Activated T-cell treated with anti-CD3 and anti-CD28 coated beads, Interleukin-2, amount 50 U/mL, for 24 hours (primary cell): ENCODE results near the gene KRTAP10-1.

Source experiments
- DNase-seq: peaks from one replicate; pipeline ENCODE4 v3.0.0-alpha.2; 2020
- H3K27ac Mint-ChIP-seq: 2 replicates; pipeline ENCODE4 v1.8.0; 2020; ENCODE audit warnings: mild to moderate bottlenecking, mixed read lengths
- H3K27me3 Mint-ChIP-seq: 2 replicates; pipeline ENCODE4 v1.8.0; 2020; ENCODE audit warnings: mixed read lengths
- H3K36me3 Mint-ChIP-seq: 2 replicates; pipeline ENCODE4 v1.8.0; 2020; ENCODE audit warnings: low read depth, mixed read lengths
- H3K4me1 Mint-ChIP-seq: 2 replicates; pipeline ENCODE4 v1.8.0; 2020; ENCODE audit warnings: low read depth, mixed read lengths
- H3K4me3 Mint-ChIP-seq: 2 replicates; pipeline ENCODE4 v1.8.0; 2020; ENCODE audit warnings: mild to moderate bottlenecking, moderate library complexity, mixed read lengths
- H3K9me3 Mint-ChIP-seq: 2 replicates; pipeline ENCODE4 v1.8.0; 2020; ENCODE audit warnings: mixed read lengths

KRTAP10-1 gene

GRCh38 chr21:44530903-44531605 is 8.9 kb downstream of the KRTAP10-1 start:
- H3K36me3 Mint-ChIP-seq = no peaks in the 10 kb centered on the region
- no peak overlapping the region for H3K27ac Mint-ChIP-seq
- H3K9me3 Mint-ChIP-seq = no peaks in the 10 kb centered on the region
- peak; percentile 19 for DNase-seq
- no peak overlapping the region for H3K4me3 Mint-ChIP-seq
- no peaks in the 10 kb centered on the region for H3K4me1 Mint-ChIP-seq
- no peaks in the 10 kb centered on the region for H3K27me3 Mint-ChIP-seq

- no peaks in the 10 kb centered on the region for H3K27me3 Mint-ChIP-seq
- H3K27ac Mint-ChIP-seq = no peak overlapping the region
Measured at GRCh38 chr21:44530221-44530902, 9.6 kb downstream of the KRTAP10-1 start.

GRCh38 chr21:44529503-44530125 is 10.4 kb downstream of the KRTAP10-1 start:
- H3K27ac Mint-ChIP-seq = no peak overlapping the region
- no peaks in the 10 kb centered on the region for H3K9me3 Mint-ChIP-seq
- H3K36me3 Mint-ChIP-seq = no peaks in the 10 kb centered on the region
- peak; percentile 7 for DNase-seq
- no peak overlapping the region for H3K4me3 Mint-ChIP-seq
- no peaks in the 10 kb centered on the region for H3K4me1 Mint-ChIP-seq
- H3K27me3 Mint-ChIP-seq = no peaks in the 10 kb centered on the region

More at GRCh38 chr21:44530221-44530902, 9.6 kb downstream of the KRTAP10-1 start:
- no peaks in the 10 kb centered on the region for H3K4me1 Mint-ChIP-seq
- no peak overlapping the region for H3K4me3 Mint-ChIP-seq
- no peak for DNase-seq
- no peaks in the 10 kb centered on the region for H3K36me3 Mint-ChIP-seq
- H3K9me3 Mint-ChIP-seq = no peaks in the 10 kb centered on the region

- Mint-ChIP-seq H3K27me3 (no peaks in the 10 kb centered on the region), H3K36me3 (no peaks in the 10 kb centered on the region), H3K27ac (no peak overlapping the region), H3K4me3 (no peak overlapping the region), H3K4me1 (no peaks in the 10 kb centered on the region), H3K9me3 (no peaks in the 10 kb centered on the region)
- peak; percentile 16 for DNase-seq
Measured at GRCh38 chr21:44529011-44529421, 11.0 kb downstream of the KRTAP10-1 start.

- Mint-ChIP-seq H3K27ac (no peak overlapping the region), H3K9me3 (no peaks in the 10 kb centered on the region), H3K36me3 (no peaks in the 10 kb centered on the region), H3K27me3 (no peaks in the 10 kb centered on the region), H3K4me1 (no peaks in the 10 kb centered on the region), H3K4me3 (no peak overlapping the region)
- DNase-seq = peak; percentile 14
Measured at GRCh38 chr21:44528634-44528995, 11.4 kb downstream of the KRTAP10-1 start.

- Mint-ChIP-seq H3K4me3 (no peak overlapping the region), H3K27ac (no peak overlapping the region), H3K4me1 (no peaks in the 10 kb centered on the region), H3K36me3 (no peaks in the 10 kb centered on the region), H3K9me3 (no peaks in the 10 kb centered on the region), H3K27me3 (no peaks in the 10 kb centered on the region)
- no peak for DNase-seq
Measured at GRCh38 chr21:44527983-44528633, 11.9 kb downstream of the KRTAP10-1 start.

GRCh38 chr21:44527156-44527982 is 12.6 kb downstream of the KRTAP10-1 start:
- Mint-ChIP-seq H3K4me3 (no peak overlapping the region), H3K4me1 (no peaks in the 10 kb centered on the region), H3K27ac (no peak overlapping the region), H3K36me3 (no peaks in the 10 kb centered on the region), H3K27me3 (no peaks in the 10 kb centered on the region), H3K9me3 (no peaks in the 10 kb centered on the region)
- no peak for DNase-seq

- no peak for DNase-seq
- Mint-ChIP-seq H3K27me3 (no peaks in the 10 kb centered on the region), H3K27ac (no peak overlapping the region), H3K4me1 (no peaks in the 10 kb centered on the region), H3K36me3 (no peaks in the 10 kb centered on the region), H3K9me3 (no peaks in the 10 kb centered on the region), H3K4me3 (no peak overlapping the region)
Measured at GRCh38 chr21:44526096-44526997, 13.6 kb downstream of the KRTAP10-1 start.

GRCh38 chr21:44525391-44526095 is 14.5 kb downstream of the KRTAP10-1 start:
- no peak for DNase-seq
- no peaks in the 10 kb centered on the region for H3K9me3 Mint-ChIP-seq
- H3K4me1 Mint-ChIP-seq = no peaks in the 10 kb centered on the region
- H3K27me3 Mint-ChIP-seq = no peaks in the 10 kb centered on the region
- H3K36me3 Mint-ChIP-seq = no peaks in the 10 kb centered on the region
- H3K4me3 Mint-ChIP-seq = no peak overlapping the region
- no peak overlapping the region for H3K27ac Mint-ChIP-seq

- DNase-seq = peak; percentile 17
- no peaks in the 10 kb centered on the region for H3K36me3 Mint-ChIP-seq
- H3K9me3 Mint-ChIP-seq = no peaks in the 10 kb centered on the region
- no peak overlapping the region for H3K4me3 Mint-ChIP-seq
- H3K27me3 Mint-ChIP-seq = no peaks in the 10 kb centered on the region
- no peak overlapping the region for H3K27ac Mint-ChIP-seq
- no peaks in the 10 kb centered on the region for H3K4me1 Mint-ChIP-seq
Measured at GRCh38 chr21:44524414-44525371, 15.3 kb downstream of the KRTAP10-1 start.

GRCh38 chr21:44523567-44524413 is 16.2 kb downstream of the KRTAP10-1 start:
- H3K36me3 Mint-ChIP-seq = no peaks in the 10 kb centered on the region
- no peaks in the 10 kb centered on the region for H3K9me3 Mint-ChIP-seq
- H3K27me3 Mint-ChIP-seq = no peaks in the 10 kb centered on the region
- no peak overlapping the region for H3K27ac Mint-ChIP-seq
- no peak overlapping the region for H3K4me3 Mint-ChIP-seq
- no peaks in the 10 kb centered on the region for H3K4me1 Mint-ChIP-seq
- no peak for DNase-seq
